Mesenteric fat pad (tissue), 1 donor: ENCODE data around the gene MYRFL. TPM values are rescaled to one million over a fixed set of nuclear protein-coding genes. Genes with fewer than 3 reads are reported as not detected.

Experiments used
- DNase-seq: peaks from one replicate; pipeline ENCODE4 v3.0.0-alpha.2; 2020; ENCODE audit warnings: low spot score
- total RNA-seq: library from RNA; stranded (reverse); fragmentation: NEBNext Ultra II Directional; extraction: Animal tissue kit (Norgen Biotek cat#: 25700); gene quantifications from one replicate; pipeline ENCODE4 v1.2.1, GENCODE V29; 2021
- donor health status: DM: yes; HTN: yes; CAD: no.

MYRFL gene
- total RNA-seq, 1 donor from 2014 or later, result 0.19 TPM

DNA sequence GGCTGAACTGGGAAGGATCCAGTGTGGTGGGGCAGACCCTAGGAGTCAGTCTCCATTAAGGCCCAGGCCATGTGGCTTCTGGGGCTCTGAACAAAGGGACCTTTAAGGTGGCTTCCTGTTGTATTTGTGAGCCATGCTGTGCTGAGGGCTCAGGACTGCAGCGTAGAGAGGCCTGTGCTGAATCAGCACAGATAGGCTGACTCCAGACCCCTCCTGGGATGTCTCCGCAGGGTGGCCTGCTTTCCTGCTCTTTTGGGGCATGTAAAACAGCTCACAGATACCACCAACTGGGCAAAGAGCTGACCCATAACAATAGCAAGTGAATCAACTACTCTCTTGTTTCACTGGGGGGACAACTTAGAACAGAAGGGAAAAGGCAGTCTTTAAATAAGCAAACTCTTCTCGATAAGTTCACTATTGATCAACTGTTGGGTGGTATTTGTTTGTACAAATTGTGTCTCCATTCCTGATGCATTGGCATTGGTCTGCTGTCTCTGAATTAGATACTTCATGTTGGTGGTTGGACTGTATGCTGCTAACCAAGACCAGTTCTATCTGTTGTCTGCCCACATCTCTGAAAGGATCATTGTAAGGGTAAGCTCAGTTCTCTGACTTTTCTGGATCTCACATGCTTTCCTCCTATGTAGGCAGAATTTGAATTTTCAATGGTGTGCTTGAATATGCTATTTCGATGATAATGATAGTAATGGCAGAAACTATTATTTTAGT is 71.8 kb downstream of the MYRFL start:
- DNase-seq, result no peak

DNA sequence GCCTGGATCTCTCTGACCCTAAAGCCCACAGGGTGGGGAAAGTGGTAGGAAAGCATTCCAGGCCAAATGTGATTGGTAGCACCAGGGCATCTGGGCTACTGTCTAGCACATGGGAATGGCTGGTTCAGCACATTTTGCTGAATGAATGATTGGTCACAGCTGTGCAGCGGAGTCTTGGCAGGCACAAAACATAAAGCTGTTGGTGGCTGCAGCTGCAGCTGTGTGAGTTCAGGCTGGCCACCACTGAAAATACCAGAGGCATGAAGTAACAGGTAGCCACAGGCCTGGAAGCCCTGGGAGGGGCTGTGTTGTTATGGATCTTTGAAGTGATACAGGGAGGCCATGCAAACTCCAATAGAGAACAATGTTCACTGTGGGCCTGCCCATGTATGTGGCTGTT is 72.7 kb downstream of the MYRFL start:
- DNase-seq, result no peak

DNA sequence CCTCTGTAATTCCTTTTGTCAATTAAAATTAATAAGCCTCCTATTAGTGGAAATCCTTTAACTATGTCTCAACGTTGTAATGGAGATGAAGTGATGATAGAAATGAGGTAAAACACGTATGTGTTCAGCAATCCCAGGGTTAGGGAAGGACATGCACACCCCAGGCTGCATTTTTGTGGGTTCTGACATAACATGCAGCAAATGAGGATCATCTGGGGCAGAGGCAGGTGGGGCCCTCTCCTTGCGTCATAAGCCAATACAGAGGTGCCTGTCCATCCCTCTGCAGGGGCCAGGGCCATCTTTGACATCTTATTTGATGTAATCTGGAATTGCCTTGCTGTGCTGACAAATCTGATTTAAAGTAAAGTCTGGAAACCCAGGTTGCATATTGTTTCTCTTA is 73.2 kb downstream of the MYRFL start:
- no peak for DNase-seq

DNA sequence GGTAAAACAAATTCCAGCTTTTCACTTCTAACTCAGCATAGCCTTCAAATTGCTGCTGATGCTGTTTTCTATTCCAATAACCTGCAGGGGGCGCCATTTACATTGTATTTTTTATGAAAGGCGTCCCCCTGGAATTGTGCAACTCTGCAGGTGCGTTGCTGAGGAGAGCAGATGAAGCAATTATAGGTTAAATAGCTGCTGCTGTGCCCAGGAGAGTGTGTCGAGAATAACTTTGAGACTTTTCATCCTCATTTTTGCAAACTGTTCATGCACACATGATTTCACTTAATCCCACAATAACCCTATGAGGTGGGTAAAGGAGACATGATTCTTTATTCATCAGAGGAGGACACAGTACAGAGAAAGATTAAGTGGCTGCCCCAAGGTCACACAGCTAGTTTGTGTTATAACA is 75.7 kb downstream of the MYRFL start:
- DNase-seq, result no peak

DNA sequence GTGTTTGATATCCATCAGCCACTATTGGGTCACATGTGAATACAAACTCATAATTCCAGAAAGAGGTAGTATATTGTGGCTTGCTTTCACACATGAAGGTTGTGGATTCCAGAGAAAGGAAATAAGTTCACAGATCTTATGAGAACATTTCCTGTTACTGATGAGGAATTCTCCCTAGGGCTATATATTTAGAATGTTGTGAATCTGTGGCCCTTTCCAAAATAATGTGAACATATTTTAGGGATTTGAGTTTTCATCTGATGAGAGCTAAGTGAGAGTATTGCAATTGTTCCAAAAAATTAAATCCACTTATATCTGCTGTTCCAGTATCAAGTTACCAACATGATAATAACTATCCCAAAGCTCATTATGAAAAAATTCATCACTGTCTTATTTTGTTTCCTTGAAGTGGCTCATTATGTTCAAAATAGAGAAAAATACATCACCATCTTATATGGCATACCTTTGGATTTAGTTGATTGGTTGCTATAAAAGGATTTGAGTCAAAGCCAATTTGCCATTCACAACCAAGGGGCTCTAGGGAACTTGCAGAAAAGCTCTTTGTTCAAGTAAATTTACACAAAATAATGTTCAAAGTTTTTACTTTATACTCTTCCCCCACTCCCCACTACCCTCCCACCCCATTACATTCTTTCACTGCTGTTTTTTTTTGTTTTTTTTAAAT is 76.3 kb downstream of the MYRFL start:
- no peak for DNase-seq

DNA sequence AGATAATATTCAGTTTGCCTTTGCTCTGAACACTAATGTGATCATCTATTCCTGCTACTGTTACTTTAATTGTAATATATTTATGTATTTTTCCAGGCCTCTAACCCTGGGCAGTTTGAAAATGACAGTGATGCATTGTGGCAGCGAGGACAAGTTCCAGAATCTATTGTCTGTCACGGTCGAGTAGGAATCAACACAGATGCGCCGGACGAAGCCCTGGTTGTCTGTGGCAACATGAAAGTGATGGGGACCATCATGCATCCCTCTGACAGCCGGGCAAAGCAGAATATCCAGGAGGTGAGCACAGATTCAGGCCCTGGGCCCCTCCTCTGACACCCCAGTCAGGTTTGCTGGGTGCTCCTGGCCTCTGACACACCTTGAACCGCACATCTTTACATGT is 78.5 kb downstream of the MYRFL start:
- DNase-seq, result no peak

DNA sequence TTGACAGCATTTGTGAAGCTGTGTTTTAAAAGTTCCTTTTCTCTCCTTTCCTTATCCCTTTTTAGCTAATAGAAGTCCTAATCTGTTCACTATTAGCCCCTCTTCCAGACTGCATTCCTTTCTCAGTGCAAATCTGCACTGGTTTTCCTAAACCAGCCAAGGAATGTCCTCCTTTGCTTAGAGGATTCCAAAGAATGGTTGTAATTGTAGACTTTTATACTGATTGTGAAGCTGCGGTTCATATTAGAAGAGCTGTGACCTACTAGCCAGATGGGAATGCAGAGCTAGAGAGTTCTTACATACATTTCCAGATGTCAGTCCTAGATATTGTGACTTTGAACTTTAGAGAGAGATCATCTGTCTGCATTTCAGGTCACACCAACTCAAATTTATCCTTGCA is 79.8 kb downstream of the MYRFL start:
- no peak for DNase-seq

DNA sequence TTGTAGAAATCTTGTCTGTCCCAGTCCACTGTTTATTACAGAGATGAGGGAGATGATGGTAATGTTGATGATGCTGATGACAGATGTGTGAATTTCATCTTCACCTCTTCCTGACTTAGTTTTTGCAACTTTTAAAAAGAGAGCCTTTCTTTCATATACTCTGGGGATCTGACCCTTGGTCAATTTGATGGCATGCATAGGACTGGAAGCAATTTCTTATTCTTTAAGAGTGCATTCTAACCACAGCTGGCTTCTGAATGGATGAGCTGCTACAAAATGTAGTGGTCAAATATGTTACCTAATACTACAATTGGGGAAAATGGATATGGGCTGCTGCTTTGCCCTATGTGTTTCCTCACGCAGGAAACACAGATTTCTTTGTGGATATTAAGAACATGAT is 80.8 kb downstream of the MYRFL start:
- no peak for DNase-seq

DNA sequence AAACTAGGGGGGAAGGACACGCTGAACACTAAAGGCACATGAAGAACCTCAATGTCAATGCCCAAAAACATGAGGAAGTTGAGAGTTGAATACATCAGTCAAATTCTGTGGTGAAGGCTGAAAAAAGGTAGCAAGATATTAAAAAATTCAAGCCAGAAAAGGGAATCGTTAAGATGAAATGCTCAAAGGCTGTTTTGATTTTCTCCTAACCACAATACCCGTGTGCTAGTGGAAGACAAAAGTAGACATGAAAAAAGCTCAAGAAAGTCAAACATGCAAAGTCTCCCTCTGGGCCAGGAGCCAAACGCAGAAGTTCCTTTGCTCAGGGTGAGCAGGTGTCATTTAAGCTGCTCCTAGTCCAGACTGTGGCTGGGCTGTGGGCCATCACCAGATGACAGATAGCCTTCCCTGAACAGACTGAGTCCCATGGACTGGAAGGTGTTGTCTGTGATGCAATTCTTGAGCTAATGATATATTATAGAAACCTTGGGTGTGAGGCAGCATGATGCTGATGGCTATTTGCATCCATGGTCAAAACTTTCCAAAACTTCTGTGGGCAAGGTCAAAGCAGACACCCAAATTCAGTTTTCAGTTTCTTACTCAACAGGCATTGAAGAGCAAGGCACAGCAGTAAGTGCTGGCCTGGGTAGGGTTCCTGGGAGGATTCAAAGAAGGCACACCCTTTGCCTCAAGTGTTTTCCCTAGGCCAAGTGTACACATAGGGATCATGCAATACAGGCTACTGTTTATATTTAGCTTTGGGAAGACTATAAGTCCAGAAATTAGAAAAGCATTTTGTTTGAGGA is 81.6 kb downstream of the MYRFL start:
- no peak for DNase-seq

DNA sequence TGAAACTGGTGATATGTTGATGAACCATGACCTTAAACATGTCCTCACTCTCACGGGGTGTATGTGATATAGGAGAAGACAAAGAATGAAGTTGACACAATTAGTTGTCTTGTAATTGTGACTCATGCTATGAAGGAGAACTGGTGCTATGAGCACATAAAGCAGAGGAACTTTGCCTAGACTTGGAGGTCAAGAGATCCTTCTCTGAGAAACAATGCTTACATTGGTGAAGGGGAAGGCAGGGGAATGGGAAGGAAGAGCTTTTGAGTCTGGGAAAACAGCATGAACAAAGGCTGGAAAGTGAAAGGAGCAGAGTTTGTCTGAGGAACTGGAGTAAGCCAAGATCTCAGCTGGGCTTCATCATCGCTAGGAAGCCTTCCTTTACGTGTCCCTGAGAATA is 83.2 kb downstream of the MYRFL start:
- no peak for DNase-seq

DNA sequence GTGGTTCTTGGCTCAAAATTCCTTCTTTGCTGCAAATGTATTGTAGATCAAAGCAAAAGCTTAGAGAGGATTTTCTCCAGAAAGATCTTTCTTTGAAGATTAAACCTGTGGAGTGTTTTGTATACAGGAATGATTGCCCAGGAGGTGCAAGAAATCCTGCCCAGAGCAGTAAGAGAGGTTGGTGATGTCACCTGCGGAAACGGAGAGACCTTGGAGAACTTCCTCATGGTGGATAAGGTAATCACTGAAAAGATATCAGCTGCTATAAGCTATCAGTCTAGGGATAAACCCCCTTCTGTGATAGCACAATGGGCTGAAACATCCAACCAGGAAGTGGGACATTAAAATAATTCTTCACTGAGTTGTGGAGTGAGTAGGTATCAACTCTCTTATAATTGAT is 85.7 kb downstream of the MYRFL start:
- DNase-seq, result no peak

DNA sequence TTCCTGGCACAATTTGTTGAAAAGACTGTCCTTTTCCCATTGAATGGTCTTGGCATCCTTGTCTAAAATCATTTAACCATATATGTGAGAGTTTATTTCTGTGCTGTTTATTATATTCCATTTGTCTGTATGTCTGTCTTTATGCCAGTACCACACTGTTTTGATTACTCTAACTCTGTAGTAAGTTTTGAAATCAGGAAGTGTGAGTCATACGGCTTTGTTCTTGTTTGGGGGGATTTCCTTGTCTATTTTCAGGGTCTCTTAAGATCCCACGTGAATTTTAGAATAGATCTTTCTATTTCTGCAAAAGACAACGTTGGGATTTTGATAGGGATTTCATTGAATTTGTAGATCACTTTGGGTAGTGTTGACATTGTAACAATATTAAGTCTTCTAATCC is 88.5 kb downstream of the MYRFL start:
- no peak for DNase-seq

DNA sequence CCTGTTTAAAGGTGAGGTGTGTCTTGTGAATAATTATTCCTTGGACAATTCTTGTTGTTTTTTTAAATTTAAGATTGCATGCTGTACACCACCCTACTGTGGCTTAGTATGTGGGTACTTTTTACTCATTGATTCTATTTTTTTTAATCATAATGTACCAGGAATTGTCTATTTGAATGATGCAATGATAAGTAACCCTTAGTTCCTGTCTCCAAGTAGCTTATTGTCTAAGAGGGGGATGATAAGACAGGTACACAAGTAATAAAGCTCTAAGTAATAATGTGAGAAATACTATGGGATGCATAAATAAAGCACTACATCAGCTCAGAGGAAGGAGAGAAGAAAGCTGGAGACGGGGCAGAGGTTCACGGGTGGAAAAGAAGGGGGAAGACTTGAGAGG is 90.9 kb downstream of the MYRFL start:
- no peak for DNase-seq

DNA sequence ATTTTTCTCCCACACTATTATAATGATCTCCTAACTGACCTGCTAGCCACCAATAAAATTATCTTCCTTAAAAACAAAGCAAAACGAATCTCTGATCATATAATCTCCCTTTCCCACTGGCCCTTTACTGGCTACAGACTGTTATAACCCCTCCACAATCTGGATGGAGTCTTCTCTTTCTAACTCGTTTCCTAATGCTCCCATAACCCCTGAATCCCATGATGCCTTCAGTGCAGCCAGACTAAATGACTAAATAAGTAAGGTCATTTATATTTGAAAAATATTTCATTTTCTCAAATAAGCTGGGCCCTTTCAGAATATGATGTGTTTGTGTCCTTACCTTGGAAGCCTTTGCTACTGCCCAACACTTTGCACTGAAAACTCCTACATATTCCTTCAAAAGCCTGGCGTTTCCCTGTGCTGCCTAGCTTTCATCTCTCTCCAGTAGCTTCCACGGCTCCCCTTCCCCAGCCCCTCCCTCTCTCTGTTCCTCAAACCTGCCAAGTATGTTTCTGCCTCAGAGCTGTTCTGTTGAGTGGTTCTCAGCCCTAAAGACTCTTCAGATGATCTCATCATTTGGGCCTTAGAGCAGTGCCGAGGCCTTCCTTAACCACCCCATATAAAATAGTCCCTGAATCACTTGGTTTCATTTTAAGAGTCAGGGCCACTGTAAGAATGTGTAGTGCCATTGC is 91.7 kb downstream of the MYRFL start:
- no peak for DNase-seq

DNA sequence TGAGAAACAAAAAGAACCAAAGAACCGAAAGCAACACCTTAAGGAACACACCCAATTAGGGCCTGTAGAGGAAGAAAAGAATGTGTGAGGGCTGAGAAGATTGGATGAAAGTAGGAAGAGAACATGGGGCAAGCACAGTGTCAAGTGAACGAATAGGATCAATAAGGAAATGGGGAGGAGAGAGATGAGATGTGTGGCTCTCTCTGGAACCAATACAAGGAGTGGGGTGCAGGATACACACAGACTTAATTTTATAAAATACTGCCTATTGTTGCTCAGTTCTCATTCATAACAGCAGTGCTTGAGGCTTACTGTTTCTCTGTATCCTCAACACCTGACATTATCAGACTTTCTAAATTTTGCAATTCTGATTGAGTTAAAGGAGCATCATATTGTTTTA is 93.3 kb downstream of the MYRFL start:
- DNase-seq, result no peak

DNA sequence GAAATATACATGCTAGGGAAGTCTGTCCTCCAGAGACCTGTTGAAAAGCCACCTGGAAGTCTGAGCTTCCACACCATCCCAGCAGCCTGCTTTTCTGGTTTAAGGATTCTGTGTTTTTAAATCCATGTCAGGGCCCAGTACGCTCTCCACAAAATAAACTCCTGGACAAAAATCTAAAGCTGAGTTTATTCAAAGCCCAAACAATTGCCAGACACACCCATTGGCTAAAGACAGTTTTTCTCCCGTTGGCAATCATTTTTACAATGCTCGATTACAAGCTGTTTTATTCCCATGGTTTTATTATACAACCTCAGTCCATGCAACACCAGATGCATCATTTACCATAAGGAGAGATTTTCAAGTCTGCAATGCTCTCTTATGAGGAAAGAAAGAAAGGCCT is 94.5 kb downstream of the MYRFL start:
- no peak for DNase-seq

DNA sequence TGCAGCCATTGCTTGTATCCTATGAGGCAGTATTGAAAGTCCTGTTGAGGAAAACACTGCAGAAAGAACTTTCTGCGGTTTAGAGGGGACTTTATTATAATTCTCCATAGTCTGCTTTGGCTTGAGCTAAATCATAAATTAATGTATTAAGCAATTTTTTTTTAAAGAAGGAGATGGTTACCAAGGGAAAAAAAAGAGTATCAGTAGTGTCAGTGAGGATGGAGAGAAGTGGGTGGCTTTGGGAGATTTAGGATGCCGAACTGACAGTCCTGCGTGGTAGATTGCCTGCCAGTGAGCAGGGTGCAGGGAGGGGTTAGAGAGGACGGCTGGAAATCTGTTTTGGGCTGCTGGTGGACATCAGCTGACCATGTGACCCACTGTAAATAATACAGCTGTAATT is 96.8 kb downstream of the MYRFL start:
- no peak for DNase-seq

DNA sequence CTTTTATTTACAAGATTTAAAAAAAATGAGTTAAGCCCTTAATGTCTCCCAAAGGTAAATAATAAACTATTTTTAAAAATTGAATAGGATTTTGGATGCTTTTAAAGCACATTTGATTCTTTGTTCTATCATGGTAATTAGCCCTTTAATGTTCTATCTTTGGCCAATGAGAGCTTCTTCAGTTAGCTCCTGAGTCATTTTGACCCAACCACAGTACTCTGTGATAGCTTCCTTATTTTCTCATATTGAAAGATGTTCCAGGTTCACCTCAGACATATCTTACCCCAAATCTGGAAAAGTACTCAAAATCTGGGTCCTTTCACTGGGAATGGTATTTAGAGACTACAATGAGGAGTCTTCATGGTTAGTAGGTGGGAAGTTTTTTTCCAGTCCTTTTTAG is 98.0 kb downstream of the MYRFL start:
- DNase-seq, result no peak

DNA sequence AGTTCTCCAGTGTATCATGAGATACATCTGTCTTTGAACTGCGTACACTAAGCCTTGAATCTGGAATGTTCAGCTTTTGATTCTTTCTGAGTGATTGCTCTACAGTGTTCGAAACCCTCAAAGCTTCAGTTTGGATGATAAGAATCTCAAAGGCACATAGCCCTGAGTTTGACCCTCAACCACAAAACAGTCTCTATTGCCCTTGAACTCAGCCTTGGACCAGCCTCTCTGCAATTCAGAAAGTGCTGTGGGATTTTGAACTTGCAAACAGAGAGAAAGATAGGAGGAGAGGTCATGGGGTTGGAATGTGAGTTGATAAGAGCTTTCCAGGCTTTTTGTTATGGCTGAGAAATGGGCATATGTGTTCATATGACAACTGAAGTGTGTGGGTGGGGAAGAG is 100.3 kb downstream of the MYRFL start:
- DNase-seq, result no peak

DNA sequence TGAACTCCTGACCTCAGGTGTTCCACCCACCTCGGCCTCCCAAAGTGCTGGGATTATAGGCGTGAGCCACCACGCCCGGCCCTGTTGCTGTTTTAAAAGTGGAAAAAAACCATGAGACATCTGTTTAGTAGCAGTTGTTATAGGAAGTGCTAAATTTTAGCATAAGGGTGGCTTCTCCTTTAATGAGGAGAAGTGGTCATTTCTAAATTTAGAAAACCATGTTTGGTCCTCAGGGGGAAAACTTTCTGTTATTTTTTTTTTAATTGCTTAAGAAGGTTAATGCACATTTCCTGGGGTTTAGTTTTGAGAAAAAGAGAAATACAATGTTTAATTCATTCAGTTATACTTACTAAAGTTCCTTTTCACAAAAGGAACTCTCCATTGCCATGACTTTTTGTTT is 102.1 kb downstream of the MYRFL start:
- no peak for DNase-seq

DNA sequence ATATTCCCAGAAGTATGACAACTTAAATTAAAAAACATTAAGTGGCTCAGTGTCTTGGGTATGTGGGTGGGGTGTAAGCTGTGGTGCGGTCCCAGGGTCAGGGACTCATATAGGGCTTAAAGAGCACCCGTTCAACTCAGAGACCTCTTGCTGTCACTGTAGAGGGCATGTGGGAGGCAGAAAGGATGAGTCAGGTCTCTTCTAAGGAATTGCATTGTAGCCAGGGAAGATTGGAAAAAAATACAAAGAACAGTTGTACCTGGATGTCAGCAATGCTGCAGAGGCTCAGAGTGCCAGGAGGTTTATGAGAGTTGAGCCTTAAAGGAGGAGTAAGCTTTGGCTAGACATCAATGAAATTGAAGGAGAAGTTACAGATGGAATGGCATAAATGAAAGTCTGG is 104.1 kb downstream of the MYRFL start:
- no peak for DNase-seq

DNA sequence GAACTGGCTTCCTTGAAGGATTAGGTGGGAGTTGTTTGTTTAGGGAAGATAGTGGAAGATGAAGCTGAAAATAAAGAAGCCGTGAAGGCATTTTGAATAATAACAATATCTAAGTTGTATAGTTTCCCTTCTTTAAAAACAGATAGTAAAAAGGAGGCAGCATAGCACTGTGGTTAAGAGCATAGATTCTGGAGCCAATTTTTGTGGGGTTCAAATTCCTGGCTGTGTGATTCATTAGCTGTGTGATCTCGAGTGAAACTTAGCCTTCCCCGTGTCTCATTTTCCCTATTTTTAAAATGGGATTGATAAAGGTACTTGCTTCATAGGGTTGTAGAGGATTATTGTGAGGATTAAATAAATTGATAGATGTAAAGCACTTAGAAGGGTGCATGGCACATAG is 104.5 kb downstream of the MYRFL start:
- DNase-seq, result no peak
